ENCODE data around the gene OR52W1. TPM values are rescaled to one million over a fixed set of nuclear protein-coding genes. Genes with fewer than 3 reads are reported as not detected.

OR52W1 gene
- polyA plus RNA-seq, 1 of the 3 experiments (the other 2 are of a cell fraction): not detected

DNA sequence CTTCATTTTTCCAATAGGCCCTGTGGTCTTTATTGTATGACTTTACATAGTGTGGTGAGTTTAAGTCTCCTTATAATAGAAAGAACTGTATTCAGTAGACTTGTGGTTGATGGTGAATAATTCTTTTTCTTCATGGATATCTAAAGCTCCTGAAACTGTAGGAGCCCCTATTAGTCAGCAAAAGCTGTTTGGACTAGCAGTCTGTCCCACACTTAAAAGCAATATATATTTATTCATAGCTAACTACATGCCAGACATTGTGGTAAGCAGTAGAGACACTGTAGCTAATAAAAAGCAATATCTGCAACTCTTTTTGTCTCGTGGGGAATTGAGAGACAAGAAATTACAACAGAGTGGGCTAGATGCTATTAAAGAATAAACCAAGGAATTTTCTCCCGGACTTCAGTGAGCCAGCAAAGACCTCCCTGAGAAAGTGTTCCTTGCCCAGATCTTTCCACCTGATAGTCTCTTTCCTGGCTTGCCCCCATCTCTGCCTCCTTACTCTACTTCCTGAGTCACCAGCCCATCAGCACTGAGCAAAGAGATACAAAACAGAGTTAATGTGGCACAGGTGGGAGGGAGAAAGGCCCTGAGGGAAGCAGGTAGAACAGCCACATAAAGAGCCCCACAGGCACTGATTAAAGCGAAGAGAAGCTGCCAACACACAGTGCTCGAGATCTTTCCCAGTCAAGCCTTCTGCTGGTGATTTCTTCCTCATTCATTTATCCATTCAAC is 1.4 kb upstream of the OR52W1 start:
- no peak for DNase-seq
- Histone ChIP-seq H3K36me3 (replicated peaks in 1 of 2; ENCODE audit: control insufficient read depth in 1 of 2, insufficient read depth in 2 of 2, low read length in 1 of 2) (no peaks in the 10 kb centered on the region), H4K20me1 (ENCODE audit: insufficient read depth) (no peaks in the 10 kb centered on the region), H3K79me2 (ENCODE audit: insufficient read depth) (no peaks in the 10 kb centered on the region), H2AFZ (ENCODE audit: low read depth) (no peak overlapping the region), H3K4me2 (no peak overlapping the region), H3F3A (replicated peaks; ENCODE audit: insufficient read depth) (no peaks in the 10 kb centered on the region), H3K4me3 (ENCODE audit: low read depth in 2 of 2, low read length in 1 of 2) (no peak overlapping the region), H3K27me3 (ENCODE audit: insufficient read depth) (no peaks in the 10 kb centered on the region), H3K9ac (no peak overlapping the region), H3K27ac (ENCODE audit: low read depth in 2 of 2, low read length in 1 of 2) (no peak overlapping the region), H3K9me2 (no peaks in the 10 kb centered on the region), H3K9me3 (no peaks in the 10 kb centered on the region), H3K4me1 (ENCODE audit: control insufficient read depth in 1 of 2, insufficient read depth in 2 of 2, low read depth in 1 of 2, low read length in 1 of 2) (no peaks in the 10 kb centered on the region)
- ChIA-PET POLR2A (no interaction called here), CTCF (interaction anchor here (1.1 kb wide), 1 partner anchor 156 kb away, joined by 3 read pairs; no protein-coding TSS in a partner anchor)
- 8% methylated on average over 4 of the region's 4 CpGs for WGBS (ENCODE audit: low lambda C conversion rate)
- no peak for TF ChIP-seq RXRA (IDR thresholded peaks at IDR 0.05; ENCODE audit: borderline replicate concordance, low read depth)
- no peak for TF ChIP-seq PBX3 (IDR thresholded peaks at IDR 0.05)

DNA sequence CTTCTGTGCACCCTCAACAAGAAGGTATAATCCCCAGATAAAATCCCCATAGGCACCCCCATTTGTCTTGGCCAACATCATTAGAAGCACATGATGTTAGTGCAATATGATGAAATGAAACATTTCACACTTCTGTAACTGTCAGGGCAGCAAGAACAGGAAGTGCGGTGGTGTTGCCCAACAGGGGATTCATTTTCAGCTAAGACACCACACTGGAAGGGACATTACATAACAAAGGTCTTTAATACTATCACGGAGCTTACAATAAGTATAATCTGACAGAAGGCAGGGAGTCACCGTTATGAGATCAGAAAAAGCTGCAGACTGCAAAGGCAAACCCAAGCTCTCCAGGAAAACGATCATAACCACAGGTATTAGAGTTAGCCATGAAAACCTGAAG is 2.0 kb downstream of the OR52W1 start:
- no peaks in the 10 kb centered on the region for H3K9me3 ChIP-seq
- H4K20me1 ChIP-seq (ENCODE audit: insufficient read depth): no peaks in the 10 kb centered on the region
- H3K9me2 ChIP-seq: no peaks in the 10 kb centered on the region
- ChIA-PET POLR2A (no interaction called here), CTCF (no interaction called here)
- no peaks in the 10 kb centered on the region for H3K27me3 ChIP-seq (ENCODE audit: insufficient read depth)
- peaks cover under 1 to 5% of the 10 kb centered on the region in 2 experiments for H3K36me3 ChIP-seq (replicated peaks in 1 of 2; ENCODE audit: control insufficient read depth in 1 of 2, insufficient read depth in 2 of 2, low read length in 1 of 2)
- no peak overlapping the region for H3K4me3 ChIP-seq (ENCODE audit: low read depth in 2 of 2, low read length in 1 of 2)
- H3K79me2 ChIP-seq (ENCODE audit: insufficient read depth): no peaks in the 10 kb centered on the region
- WGBS (ENCODE audit: low lambda C conversion rate): 78% methylated on average over 4 of the region's 4 CpGs
- H3K27ac ChIP-seq (ENCODE audit: low read depth in 2 of 2, low read length in 1 of 2): no peak overlapping the region
- no peak overlapping the region for H3K9ac ChIP-seq
- no peaks in the 10 kb centered on the region for H3K4me1 ChIP-seq (ENCODE audit: control insufficient read depth in 1 of 2, insufficient read depth in 2 of 2, low read depth in 1 of 2, low read length in 1 of 2)
- no peak overlapping the region for H2AFZ ChIP-seq (ENCODE audit: low read depth)
- TF ChIP-seq YY1 (IDR thresholded peaks at IDR 0.05; ENCODE audit: low read depth) (no peak), RFX5 (IDR thresholded peaks at IDR 0.05; ENCODE audit: low read length) (no peak), JUND (IDR thresholded peaks at IDR 0.05) (no peak), CHD2 (IDR thresholded peaks at IDR 0.05; ENCODE audit: low read length, partially characterized antibody) (no peak), ELF1 (IDR thresholded peaks at IDR 0.05) (no peak), RXRA (IDR thresholded peaks at IDR 0.05; ENCODE audit: borderline replicate concordance, low read depth) (no peak), MEF2A (IDR thresholded peaks at IDR 0.05; ENCODE audit: borderline replicate concordance, low read depth) (no peak), TCF12 (IDR thresholded peaks at IDR 0.05) (no peak), GATA2 (CRISPR knock-in tag; IDR thresholded peaks at IDR 0.05) (no peak), MXI1 (IDR thresholded peaks at IDR 0.05; ENCODE audit: low read depth, low read length) (no peak)
- DNase-seq: no peak
- H3K4me2 ChIP-seq: no peak overlapping the region
- H3F3A ChIP-seq (replicated peaks; ENCODE audit: insufficient read depth): no peaks in the 10 kb centered on the region

DNA sequence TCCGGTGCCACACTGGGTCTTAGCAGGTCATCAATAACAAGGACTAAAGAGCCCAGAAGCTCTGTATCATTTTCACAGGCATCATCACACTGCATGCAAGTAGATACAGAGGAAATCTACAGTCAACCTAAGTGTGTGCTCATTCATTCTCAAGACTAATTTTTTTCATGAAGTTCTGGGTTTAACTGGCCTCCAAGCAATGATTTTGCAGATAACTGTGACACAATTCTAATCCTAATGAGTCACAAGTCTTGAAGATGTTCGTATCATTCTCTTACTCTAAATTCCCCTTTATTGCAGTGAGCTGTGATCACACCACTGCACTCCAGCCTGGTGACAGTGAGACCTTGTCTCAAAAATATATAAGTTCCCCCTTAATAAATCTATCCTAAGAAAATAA is 2.5 kb downstream of the OR52W1 start:
- POLR2A ChIA-PET: no interaction called here
- no peaks in the 10 kb centered on the region for H4K20me1 ChIP-seq (ENCODE audit: insufficient read depth)
- H3K27ac ChIP-seq (ENCODE audit: low read depth in 2 of 2, low read length in 1 of 2): no peak overlapping the region
- no peaks in the 10 kb centered on the region for H3K27me3 ChIP-seq (ENCODE audit: insufficient read depth)
- H3K79me2 ChIP-seq (ENCODE audit: insufficient read depth): no peaks in the 10 kb centered on the region
- no peak overlapping the region for H3K9ac ChIP-seq
- no peaks in the 10 kb centered on the region for H3F3A ChIP-seq (replicated peaks; ENCODE audit: insufficient read depth)
- CTCF ChIA-PET: no interaction called here
- DNase-seq: no peak
- WGBS (ENCODE audit: low lambda C conversion rate): 33% methylated on average over 2 of the region's 2 CpGs
- H3K4me2 ChIP-seq: no peak overlapping the region
- H3K4me3 ChIP-seq (ENCODE audit: low read depth in 2 of 2, low read length in 1 of 2): no peak overlapping the region
- H3K36me3 ChIP-seq (replicated peaks in 1 of 2; ENCODE audit: control insufficient read depth in 1 of 2, insufficient read depth in 2 of 2, low read length in 1 of 2): peaks cover 5 to 10% of the 10 kb centered on the region in 2 experiments
- no peaks in the 10 kb centered on the region for H3K4me1 ChIP-seq (ENCODE audit: control insufficient read depth in 1 of 2, insufficient read depth in 2 of 2, low read depth in 1 of 2, low read length in 1 of 2)
- H2AFZ ChIP-seq (ENCODE audit: low read depth): no peak overlapping the region
- H3K9me2 ChIP-seq: no peaks in the 10 kb centered on the region
- no peaks in the 10 kb centered on the region for H3K9me3 ChIP-seq
- TF ChIP-seq GATA2 (CRISPR knock-in tag; IDR thresholded peaks at IDR 0.05) (no peak), ZBTB33 (IDR thresholded peaks at IDR 0.05; ENCODE audit: borderline replicate concordance, low read depth) (no peak), RCOR1 (IDR thresholded peaks at IDR 0.05; ENCODE audit: low read length) (no peak), JUND (IDR thresholded peaks at IDR 0.05) (no peak), SMC3 (IDR thresholded peaks at IDR 0.05; ENCODE audit: low read depth, low read length) (no peak), RFX5 (IDR thresholded peaks at IDR 0.05; ENCODE audit: low read length) (no peak), PBX3 (IDR thresholded peaks at IDR 0.05) (no peak), IRF3 (IDR thresholded peaks at IDR 0.05; ENCODE audit: low read depth, low read length) (no peak), RAD21 (IDR thresholded peaks at IDR 0.05; ENCODE audit: low read length) (no peak), MEF2A (IDR thresholded peaks at IDR 0.05; ENCODE audit: borderline replicate concordance, low read depth) (no peak), TAF1 (IDR thresholded peaks at IDR 0.05; ENCODE audit: borderline replicate concordance, low read depth, low read length) (no peak)

Data from SK-N-SH (cell line).